ENCODE measurements around the gene PRTN3. TPM values are rescaled to one million over a fixed set of nuclear protein-coding genes. Genes with fewer than 3 reads are reported as not detected.
A peak's percentile ranks its signal among the peaks of the same experiment; 100 is the strongest.

The PRTN3 gene
- total RNA-seq, 1 donor from 2014 or later = not detected

DNA sequence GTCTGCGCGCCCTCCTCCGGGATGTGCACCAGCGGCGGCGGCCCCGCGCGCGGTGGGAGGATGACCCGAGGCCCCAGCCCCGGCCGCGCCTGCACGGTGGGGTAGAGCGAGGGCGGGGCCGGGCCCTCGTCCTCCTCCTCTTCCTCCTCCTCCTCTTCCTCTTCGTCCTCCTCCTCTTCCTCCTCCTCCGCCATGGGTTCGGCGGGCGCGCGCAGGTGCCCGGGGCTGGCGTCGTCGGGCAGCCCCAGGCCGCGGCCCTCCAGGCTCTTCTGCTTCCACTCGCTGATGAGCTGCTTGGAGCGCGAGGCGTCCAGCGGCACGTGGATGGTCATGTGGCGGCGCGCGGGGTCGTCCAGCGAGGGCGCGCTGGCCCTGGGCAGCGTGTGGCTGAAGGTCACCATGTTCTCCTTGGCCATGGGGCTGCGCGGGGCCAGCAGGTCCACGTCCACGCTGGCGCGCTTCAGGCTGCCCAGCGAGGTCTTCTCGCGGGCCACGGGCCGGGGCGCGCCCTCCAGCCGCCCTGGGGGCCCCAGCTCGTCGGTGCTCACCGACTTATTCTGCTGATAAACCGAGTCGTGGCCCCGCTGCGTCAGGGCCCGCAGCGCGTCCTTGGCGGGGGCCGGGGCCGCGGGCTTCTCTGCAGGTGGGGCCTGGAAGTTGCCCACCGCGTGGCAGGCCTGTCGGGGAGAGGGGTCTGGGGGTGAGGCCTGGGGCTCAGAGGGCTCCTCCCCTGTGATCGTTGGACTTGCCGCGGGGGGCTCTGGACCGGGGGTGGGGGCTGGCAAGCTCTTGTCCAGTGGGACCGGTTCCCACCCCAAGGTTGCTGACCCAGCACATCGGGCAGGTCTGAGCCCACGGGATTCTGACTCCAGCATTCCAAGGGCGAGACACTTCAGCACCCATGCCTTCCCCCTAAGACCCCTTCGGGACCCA lies 27.3 kb upstream of the PRTN3 start:
- no peak for DNase-seq (ENCODE audit: low spot score)

DNA sequence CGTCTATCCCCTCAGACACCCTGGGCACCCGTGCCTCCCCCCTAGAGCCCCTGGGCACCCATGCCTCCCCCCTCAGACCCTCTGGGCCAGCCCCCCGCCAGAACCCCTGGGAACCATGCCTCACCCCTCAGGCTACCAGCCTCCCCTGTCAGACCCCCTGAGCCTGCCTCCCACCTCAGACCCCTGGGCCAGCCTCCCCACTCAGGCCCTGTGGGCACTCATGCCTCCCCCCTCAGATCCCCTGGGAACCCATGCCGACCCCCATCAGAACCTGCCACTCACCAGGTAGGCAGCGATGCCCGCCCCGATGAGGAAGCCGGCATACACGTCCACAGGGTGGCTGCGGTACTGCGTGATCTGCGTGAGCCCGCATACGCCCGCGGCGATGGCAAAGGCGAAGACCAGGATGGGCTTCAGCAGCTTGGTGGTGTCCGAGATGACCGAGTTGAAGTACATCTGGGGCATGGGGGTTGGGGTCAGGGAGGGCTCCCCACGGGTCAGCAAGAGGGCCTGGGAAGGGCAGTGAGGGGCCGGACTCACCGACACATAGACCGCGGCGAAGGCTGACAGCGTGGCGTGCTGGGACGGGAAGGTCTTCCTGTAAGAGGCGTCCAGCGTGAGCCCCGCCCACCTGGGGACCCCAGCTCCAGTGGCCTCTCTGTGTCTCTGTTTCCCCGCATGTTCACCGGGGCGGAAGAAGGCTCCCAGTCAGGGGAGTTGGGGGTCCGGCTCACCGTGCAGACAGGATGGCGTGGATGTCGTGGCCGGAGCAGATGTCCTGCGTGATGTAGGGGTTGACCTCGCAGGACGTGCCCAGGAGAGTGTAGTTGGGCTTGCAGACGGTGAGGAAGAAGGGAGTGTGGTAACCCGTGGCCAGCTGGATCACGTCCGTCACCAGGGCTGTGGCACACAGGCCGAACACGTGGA lies 26.4 kb upstream of the PRTN3 start:
- Mint-ChIP-seq H3K9me3 (ENCODE audit: unreplicated experiment) (no peaks in the 10 kb centered on the region), H3K4me3 (ENCODE audit: unreplicated experiment) (peak overlapping the region; percentile 81), H3K27me3 (ENCODE audit: unreplicated experiment) (peaks cover 33% of the 10 kb centered on the region), H3K36me3 (ENCODE audit: low read depth, unreplicated experiment) (peaks cover 36% of the 10 kb centered on the region), H3K4me1 (ENCODE audit: unreplicated experiment) (peaks cover 8% of the 10 kb centered on the region), H3K27ac (ENCODE audit: unreplicated experiment) (peak overlapping the region; percentile 94)
- DNase-seq (ENCODE audit: low spot score) = no peak
- TF ChIP-seq, protein P1, sequence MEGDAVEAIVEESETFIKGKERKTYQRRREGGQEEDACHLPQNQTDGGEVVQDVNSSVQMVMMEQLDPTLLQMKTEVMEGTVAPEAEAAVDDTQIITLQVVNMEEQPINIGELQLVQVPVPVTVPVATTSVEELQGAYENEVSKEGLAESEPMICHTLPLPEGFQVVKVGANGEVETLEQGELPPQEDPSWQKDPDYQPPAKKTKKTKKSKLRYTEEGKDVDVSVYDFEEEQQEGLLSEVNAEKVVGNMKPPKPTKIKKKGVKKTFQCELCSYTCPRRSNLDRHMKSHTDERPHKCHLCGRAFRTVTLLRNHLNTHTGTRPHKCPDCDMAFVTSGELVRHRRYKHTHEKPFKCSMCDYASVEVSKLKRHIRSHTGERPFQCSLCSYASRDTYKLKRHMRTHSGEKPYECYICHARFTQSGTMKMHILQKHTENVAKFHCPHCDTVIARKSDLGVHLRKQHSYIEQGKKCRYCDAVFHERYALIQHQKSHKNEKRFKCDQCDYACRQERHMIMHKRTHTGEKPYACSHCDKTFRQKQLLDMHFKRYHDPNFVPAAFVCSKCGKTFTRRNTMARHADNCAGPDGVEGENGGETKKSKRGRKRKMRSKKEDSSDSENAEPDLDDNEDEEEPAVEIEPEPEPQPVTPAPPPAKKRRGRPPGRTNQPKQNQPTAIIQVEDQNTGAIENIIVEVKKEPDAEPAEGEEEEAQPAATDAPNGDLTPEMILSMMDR (IDR thresholded peaks at IDR 0.05; ENCODE audit: unreplicated experiment) = no peak

More for the DNA sequence above, 27.3 kb upstream of the PRTN3 start:
- TF ChIP-seq, protein P1 (IDR thresholded peaks at IDR 0.05; ENCODE audit: unreplicated experiment) = no peak
- Mint-ChIP-seq H3K9me3 (ENCODE audit: unreplicated experiment) (no peaks in the 10 kb centered on the region), H3K36me3 (ENCODE audit: low read depth, unreplicated experiment) (peaks cover 36% of the 10 kb centered on the region), H3K27ac (ENCODE audit: unreplicated experiment) (no peak overlapping the region), H3K4me1 (ENCODE audit: unreplicated experiment) (peaks cover 8% of the 10 kb centered on the region), H3K4me3 (ENCODE audit: unreplicated experiment) (peak overlapping the region; percentile 81), H3K27me3 (ENCODE audit: unreplicated experiment) (peaks cover 32% of the 10 kb centered on the region)

DNA sequence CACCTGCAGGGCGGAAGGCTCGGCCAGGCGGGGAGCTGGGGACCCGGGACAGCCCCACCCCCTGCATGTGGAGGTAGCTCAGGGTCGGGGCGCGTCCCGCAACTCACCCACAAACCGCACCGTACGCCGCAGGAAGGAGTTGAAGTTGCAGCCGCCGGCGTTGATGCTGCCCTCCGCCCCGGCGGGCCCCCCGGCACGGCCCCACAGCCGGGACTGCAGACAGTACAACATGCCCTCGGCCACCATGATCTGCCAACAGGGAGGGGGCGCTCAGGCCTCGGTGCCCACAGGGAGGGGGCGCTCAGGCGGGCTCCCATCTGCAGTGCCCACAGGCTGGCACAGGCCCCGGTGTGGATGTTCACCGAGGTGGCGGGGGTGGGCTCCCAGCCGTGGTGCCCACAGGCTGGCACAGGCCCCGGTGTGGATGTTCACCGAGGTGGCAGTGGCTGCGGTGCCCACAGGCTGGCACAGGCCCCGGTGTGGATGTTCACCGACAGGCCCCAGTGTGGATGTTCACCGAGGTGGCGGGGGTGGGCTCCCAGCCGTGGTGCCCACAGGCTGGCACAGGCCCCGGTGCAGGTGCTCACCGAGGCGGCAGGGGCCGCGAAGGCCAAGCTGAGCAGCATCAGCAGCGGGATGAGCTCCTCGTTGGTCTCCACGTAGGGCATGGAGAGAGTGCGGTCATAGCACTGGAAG lies 25.6 kb upstream of the PRTN3 start:
- DNase-seq (ENCODE audit: low spot score) = no peak

DNA sequence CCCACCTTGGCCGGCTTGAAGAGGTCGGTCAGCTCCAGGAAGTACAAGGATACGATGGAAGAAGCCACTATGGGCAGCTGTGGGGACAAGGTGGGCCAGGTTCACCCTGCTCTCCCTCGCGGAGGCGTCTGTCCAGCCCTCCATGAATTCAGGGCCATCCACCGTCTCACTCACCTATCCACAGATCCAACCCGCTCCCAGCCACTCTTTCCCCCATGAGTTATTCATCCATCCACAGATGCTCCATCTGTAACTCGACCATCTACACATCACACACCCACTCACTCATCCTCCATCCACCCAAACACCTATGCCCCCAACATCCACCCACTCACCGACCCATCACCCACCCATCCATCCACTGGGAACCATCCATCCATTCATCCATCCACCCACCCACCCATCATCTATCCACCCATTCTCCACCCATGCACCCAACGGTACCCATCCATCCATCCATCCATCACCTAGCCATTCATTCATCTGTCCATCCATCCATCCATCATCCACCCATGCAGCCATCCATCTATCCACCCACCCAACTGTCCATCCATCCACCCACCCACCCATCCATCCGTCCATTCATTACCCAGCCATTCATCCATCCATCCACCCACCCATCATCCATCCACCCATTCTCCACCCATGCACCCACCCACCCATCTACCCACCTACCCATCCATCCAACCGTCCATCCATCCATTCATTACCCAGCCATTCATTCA lies 24.9 kb upstream of the PRTN3 start:
- Mint-ChIP-seq H3K27me3 (ENCODE audit: unreplicated experiment) (peaks cover 29% of the 10 kb centered on the region), H3K4me1 (ENCODE audit: unreplicated experiment) (peaks cover 8% of the 10 kb centered on the region), H3K27ac (ENCODE audit: unreplicated experiment) (peak overlapping the region; percentile 93), H3K9me3 (ENCODE audit: unreplicated experiment) (no peaks in the 10 kb centered on the region), H3K36me3 (ENCODE audit: low read depth, unreplicated experiment) (peaks cover 27% of the 10 kb centered on the region), H3K4me3 (ENCODE audit: unreplicated experiment) (peak overlapping the region; percentile 89)
- DNase-seq (ENCODE audit: low spot score) = no peak
- TF ChIP-seq, protein P1 (IDR thresholded peaks at IDR 0.05; ENCODE audit: unreplicated experiment) = no peak

More for the DNA sequence above, 25.6 kb upstream of the PRTN3 start:
- Mint-ChIP-seq H3K9me3 (ENCODE audit: unreplicated experiment) (no peaks in the 10 kb centered on the region), H3K4me1 (ENCODE audit: unreplicated experiment) (peaks cover 8% of the 10 kb centered on the region), H3K27ac (ENCODE audit: unreplicated experiment) (peak overlapping the region; percentile 94), H3K36me3 (ENCODE audit: low read depth, unreplicated experiment) (peaks cover 30% of the 10 kb centered on the region), H3K27me3 (ENCODE audit: unreplicated experiment) (peaks cover 32% of the 10 kb centered on the region), H3K4me3 (ENCODE audit: unreplicated experiment) (peak overlapping the region; percentile 81)
- TF ChIP-seq, protein P1 (IDR thresholded peaks at IDR 0.05; ENCODE audit: unreplicated experiment) = no peak

Measured in endothelial cell (in vitro differentiated cells).